Adrenal gland (tissue), 12 donors: ENCODE data around the gene SYNM. TPM values are rescaled to one million over a fixed set of nuclear protein-coding genes. Genes with fewer than 3 reads are reported as not detected.

ENCODE experiments used
- DNase-seq, 7 donors: peaks; one replicate each; pipeline ENCODE4 v3.0.0-alpha.2; 2019 to 2020
- H3K27ac ChIP-seq, 5 donors: fragments of 200-600 bp; sonication (generic) in 4 of 5; 1 replicate in 3 of 5; 2 replicates in 2 of 5; pipeline versions ENCODE4 v1.5.1 to v1.8.0; 2016 to 2020; ENCODE audit warnings: mild to moderate bottlenecking in 1 of 5
- H3K27me3 ChIP-seq: fragments of 200-600 bp; 2 replicates; pipeline ENCODE4 v1.8.0; 2021
- H3K36me3 ChIP-seq, 2 donors: fragments of 200-600 bp; replicated peaks in 1 of 2; 1 replicate in 1 of 2; 2 replicates in 1 of 2; pipeline versions ENCODE4 v1.5.1 to v1.8.0; 2018 to 2022
- H3K4me1 ChIP-seq, 2 donors: fragments of 200-600 bp; replicated peaks in 1 of 2; 1 replicate in 1 of 2; 2 replicates in 1 of 2; pipeline versions ENCODE4 v1.5.1 to v1.8.0; 2018 to 2021
- H3K4me3 ChIP-seq, 4 donors: fragments of 200-600 bp; sonication (generic) in 3 of 4; one replicate each; pipeline ENCODE4 v1.5.1; 2016 to 2018
- H3K9me3 ChIP-seq, 3 donors: fragments of 200-600 bp; sonication (generic) in 1 of 3; replicated peaks in 1 of 3; 1 replicate in 2 of 3; 2 replicates in 1 of 3; pipeline versions ENCODE4 v1.5.1 to v1.8.0; 2016 to 2021
- CTCF ChIP-seq, 6 experiments: fragments of 450-650 bp in 4 of 6; fragments of 200-600 bp in 2 of 6; sonication (generic) in 1 of 6; IDR thresholded peaks; 1 replicate in 5 of 6; 2 replicates in 1 of 6; pipeline versions ENCODE4 v1.5.1 to v1.8.0; 2016 to 2021; ENCODE audit warnings: antibody characterized with exemption in 6 of 6, mild to moderate bottlenecking in 2 of 6, moderate library complexity in 1 of 6
- POLR2A ChIP-seq, 2 donors: fragments of 450-650 bp; IDR thresholded peaks; one replicate each; pipeline ENCODE4 v1.6.1; 2017; ENCODE audit warnings: antibody characterized with exemption in 2 of 2, mild to moderate bottlenecking in 2 of 2, moderate library complexity in 1 of 2
- WGBS, 4 donors: extraction: QIAGEN DNeasy Blood & Tissue Kit in 2 of 4; methylation state at CpG; one replicate each; pipeline versions ENCODE4 v1.1.5 to v1.1.7; 2013 to 2017; 5-methylcytosine and 5-hydroxymethylcytosine counted together
- intact Hi-C, 2 donors: fragments of 100-400 bp; cut with DNase I; formaldehyde crosslinking; loops; one replicate each; pipeline versions ENCODE4 v1.14.1 to v1.15.0; 2022 to 2023
- polyA plus RNA-seq, 3 donors: library from polyadenylated mRNA; stranded (reverse); fragments of 200-250 nt in 2 of 3; fragments of 350-450 nt in 1 of 3; fragmentation: Illumina TruSeq in 1 of 3; extraction: RNeasy Lipid Tissue Mini Kit (QIAGEN cat#74804) in 1 of 3; gene quantifications; one replicate each; pipeline ENCODE4 v1.2.3, GENCODE V29; 2013 to 2014
- total RNA-seq, 9 donors: library from RNA; depleted of rRNA in 4 of 9; stranded (reverse); fragments of >200 nt in 4 of 9; fragments of 120-200 nt in 1 of 9; fragmentation: NEBNext Ultra II Directional in 1 of 9; extraction: Animal tissue kit (Norgen Biotek cat#: 25700) in 1 of 9; gene quantifications; one replicate each; pipeline versions ENCODE4 v1.1.0 to v1.2.4, GENCODE V29; 2013 to 2023
- donor health status: healthy with polysubstance abuse.
- donor health status: Bipolar disorder and iron deficiency.
- donor health status: DM: yes; HTN: yes; CAD: no.
- donor health status: DM: no; HTN: no; CAD: no.
- donor health status: DM: no; HTN: no; CAD: no.
- donor health status: DM: yes; HTN: yes; CAD: no.

SYNM gene
- total and polyA plus RNA-seq, 12 donors: 9.3 to 44.6 (median 33.2) TPM

DNA sequence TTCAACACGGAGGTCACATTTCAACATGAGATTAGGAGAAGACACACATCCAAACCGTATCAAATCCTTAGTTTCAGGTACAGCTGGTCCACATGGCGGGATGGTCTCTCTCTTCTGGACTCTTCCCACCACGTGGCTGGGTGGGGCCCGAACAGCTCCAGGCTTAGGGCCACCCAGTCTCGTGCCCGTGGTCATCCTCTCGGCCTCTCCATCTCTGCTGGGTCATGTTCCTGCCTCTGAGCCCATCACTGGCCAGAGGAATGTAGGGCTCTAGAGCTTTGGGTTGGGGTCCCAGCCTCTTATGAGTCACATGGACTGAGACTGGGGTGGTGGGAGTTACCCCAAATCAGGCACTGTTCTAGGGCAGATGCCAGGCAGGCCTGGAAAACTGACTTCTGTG lies 12.2 kb downstream of the SYNM start:
- no peak for TF ChIP-seq POLR2A (IDR thresholded peaks at IDR 0.05)
- TF ChIP-seq CTCF (IDR thresholded peaks at IDR 0.05): no peak
- H3K4me3 ChIP-seq: no peak overlapping the region
- H3K4me1 ChIP-seq: peaks cover 4 to 18% of the 10 kb centered on the region in 2 donors
- peaks cover 0 to 15% of the 10 kb centered on the region in 2 donors for H3K36me3 ChIP-seq
- H3K27me3 ChIP-seq: no peaks in the 10 kb centered on the region
- peak overlapping the region in 1 of 5 donors; percentile 8 for H3K27ac ChIP-seq
- no peaks in the 10 kb centered on the region for H3K9me3 ChIP-seq
- intact Hi-C loops: no loop called here
- DNase-seq: peak in 1 of 7 donors; percentile 35
- WGBS, 4 donors: 90 to 96% (median 91%) methylated on average over 7 to 8 of the region's 8 CpGs

DNA sequence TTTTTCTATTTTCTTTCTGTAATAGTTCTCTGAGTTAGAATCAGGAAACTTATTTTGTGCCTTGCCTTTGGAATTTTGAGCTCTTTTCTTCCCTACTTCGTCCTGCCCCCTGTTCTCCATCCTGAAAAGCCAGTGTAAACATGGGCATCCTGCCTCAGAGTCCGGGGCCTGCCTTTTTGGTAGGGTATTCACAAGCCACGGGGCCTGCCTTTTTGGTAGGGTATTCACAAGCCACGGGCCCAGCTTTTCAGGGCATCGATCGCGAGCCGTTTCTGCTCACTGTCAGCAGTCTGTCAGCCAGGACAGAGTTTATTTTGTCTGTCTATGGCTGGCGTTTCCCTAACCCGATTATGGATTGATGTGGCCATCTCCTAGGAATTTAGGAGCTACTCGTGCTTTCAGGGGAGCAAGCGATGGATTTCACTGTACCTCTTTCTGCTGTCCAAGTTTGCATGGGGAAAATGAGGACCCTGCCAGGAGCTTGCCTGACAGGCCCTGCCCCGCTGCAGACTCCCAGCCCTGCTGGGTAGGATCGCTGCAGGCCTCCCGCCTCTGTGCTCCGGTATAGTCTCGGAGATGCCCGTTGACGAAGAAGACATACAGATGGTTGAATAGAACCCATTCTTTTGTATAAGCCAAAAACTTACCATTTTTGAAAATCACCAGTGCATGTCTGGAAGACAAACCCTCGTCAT lies 12.8 kb downstream of the SYNM start:
- WGBS, 4 donors: 86 to 95% (median 91%) methylated on average over 20 of the region's 20 CpGs
- intact Hi-C loops: no loop called here
- Histone ChIP-seq H3K9me3 (no peaks in the 10 kb centered on the region), H3K4me3 (no peak overlapping the region), H3K4me1 (peaks cover 4 to 24% of the 10 kb centered on the region in 2 donors), H3K36me3 (peaks cover 0 to 15% of the 10 kb centered on the region in 2 donors), H3K27ac (peak overlapping the region in 1 of 5 donors; percentile 8), H3K27me3 (no peaks in the 10 kb centered on the region)
- peak in 1 of 7 donors; percentile 44 for DNase-seq
- TF ChIP-seq POLR2A (IDR thresholded peaks at IDR 0.05): no peak
- TF ChIP-seq CTCF (IDR thresholded peaks at IDR 0.05): no peak

DNA sequence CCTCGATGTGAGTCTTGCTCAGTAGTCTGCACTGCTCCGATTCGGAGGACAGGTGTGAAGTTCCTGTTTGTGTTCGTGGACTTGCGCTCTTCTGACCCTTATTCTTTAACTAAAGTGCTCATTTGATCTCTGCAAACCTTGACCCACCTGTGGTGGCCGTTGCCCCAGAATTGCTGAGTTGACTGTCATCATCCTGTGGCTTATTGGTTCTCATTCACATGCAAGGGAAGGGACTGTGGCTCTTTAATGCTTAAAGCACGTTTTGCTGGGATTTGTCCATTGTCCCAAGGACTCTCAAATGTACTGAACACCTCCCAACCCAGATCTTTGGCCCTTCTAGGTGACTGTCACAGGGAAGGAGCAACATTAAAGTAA lies 13.4 kb downstream of the SYNM start:
- 86 to 89% (median 88%) methylated on average over 7 of the region's 7 CpGs for WGBS, 4 donors
- H3K4me1 ChIP-seq: peaks cover 9 to 29% of the 10 kb centered on the region in 2 donors
- H3K36me3 ChIP-seq: peaks cover 0 to 15% of the 10 kb centered on the region in 2 donors
- no peak for TF ChIP-seq CTCF (IDR thresholded peaks at IDR 0.05)
- TF ChIP-seq POLR2A (IDR thresholded peaks at IDR 0.05): no peak
- DNase-seq: peak in 1 of 7 donors; percentile 41
- H3K4me3 ChIP-seq: no peak overlapping the region
- intact Hi-C loops: no loop called here
- no peak overlapping the region for H3K27ac ChIP-seq
- no peaks in the 10 kb centered on the region for H3K9me3 ChIP-seq
- no peaks in the 10 kb centered on the region for H3K27me3 ChIP-seq

DNA sequence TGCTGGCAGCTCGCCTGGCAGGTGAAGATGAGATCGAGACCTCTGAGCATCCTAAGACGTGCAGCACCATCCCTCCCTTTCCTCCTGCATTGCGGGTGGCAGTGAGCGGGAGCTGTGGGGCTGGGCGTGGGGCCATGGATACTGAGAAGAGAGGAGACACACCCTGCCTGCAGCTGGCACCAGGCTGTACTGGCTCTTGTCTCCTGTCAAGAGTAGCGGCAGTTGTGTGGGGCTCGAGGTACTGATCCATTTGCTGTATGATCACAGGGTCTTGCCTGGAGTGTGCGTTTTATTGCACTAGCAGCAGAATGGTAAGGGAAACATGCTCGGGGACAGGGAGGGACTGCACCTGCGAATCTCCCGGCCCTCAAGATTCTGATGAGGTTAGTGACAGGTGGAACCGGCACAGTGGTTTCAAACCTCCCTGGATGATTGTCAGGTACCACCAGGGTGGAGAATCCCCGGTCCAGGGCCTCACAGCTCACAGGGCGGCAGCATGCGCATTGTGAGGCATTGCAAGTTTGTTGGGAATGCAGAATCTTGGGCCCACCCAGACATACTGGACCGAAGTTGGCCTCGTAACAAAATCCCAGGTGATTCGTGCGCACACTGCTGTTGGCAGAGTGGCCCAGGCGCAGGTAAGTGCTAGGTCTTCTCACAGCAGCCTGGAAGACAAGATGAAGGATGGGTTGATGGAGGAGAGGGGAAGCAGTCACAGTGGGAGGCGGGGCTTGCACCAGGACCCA lies 14.1 kb downstream of the SYNM start:
- intact Hi-C loops: no loop called here
- Histone ChIP-seq H3K9me3 (no peaks in the 10 kb centered on the region), H3K4me1 (peaks cover 13 to 31% of the 10 kb centered on the region in 2 donors), H3K27ac (no peak overlapping the region), H3K27me3 (no peaks in the 10 kb centered on the region), H3K4me3 (no peak overlapping the region), H3K36me3 (peaks cover 0 to 8% of the 10 kb centered on the region in 2 donors)
- TF ChIP-seq CTCF (IDR thresholded peaks at IDR 0.05): no peak
- no peak for TF ChIP-seq POLR2A (IDR thresholded peaks at IDR 0.05)
- 93 to 97% (median 94%) methylated on average over 15 to 22 of the region's 22 CpGs for WGBS, 4 donors
- DNase-seq: peak in 1 of 7 donors; percentile 56
